KMS-11 (cell line): ENCODE data around the gene YWHAH.

Experiments used
- H2AFZ ChIP-seq: fragments of 200-600 bp; sonication (generic); 2 replicates; pipeline ENCODE4 v1.6.1; 2016; ENCODE audit warnings: antibody characterized with exemption, mixed run types, low read depth
- H3K27ac ChIP-seq: fragments of 200-600 bp; sonication (generic); 2 replicates; pipeline ENCODE4 v1.6.1; 2016; ENCODE audit warnings: mild to moderate bottlenecking, mixed run types
- H3K27me3 ChIP-seq: fragments of 200-600 bp; sonication (generic); 2 replicates; pipeline ENCODE4 v1.6.1; 2017; ENCODE audit warnings: mild to moderate bottlenecking, low read depth, mixed run types, moderate library complexity; ENCODE audit not compliant: insufficient read depth
- H3K36me3 ChIP-seq: fragments of 200-600 bp; sonication (generic); 2 replicates; pipeline ENCODE4 v1.6.1; 2017; ENCODE audit warnings: mild to moderate bottlenecking, mixed run types; ENCODE audit not compliant: insufficient read depth
- H3K4me1 ChIP-seq: fragments of 200-600 bp; sonication (generic); 2 replicates; pipeline ENCODE4 v1.6.1; 2016; ENCODE audit warnings: mild to moderate bottlenecking, low read depth, mixed run types; ENCODE audit not compliant: poor library complexity, severe bottlenecking
- H3K4me2 ChIP-seq: fragments of 200-600 bp; sonication (generic); 2 replicates; pipeline ENCODE4 v1.7.0; 2016; ENCODE audit warnings: mild to moderate bottlenecking, mixed run types
- H3K4me3 ChIP-seq: fragments of 200-600 bp; sonication (generic); IDR thresholded peaks from 2 replicates; pipeline ENCODE4 v1.6.1; 2017; ENCODE audit warnings: low read depth, low read length, mixed read lengths; ENCODE audit not compliant: insufficient read depth
- H3K79me2 ChIP-seq: fragments of 200-600 bp; sonication (generic); 2 replicates; pipeline ENCODE4 v1.6.1; 2016; ENCODE audit warnings: low read depth, mixed run types; ENCODE audit not compliant: insufficient read depth
- H3K9ac ChIP-seq: fragments of 200-600 bp; sonication (generic); 2 replicates; pipeline ENCODE4 v1.6.1; 2016; ENCODE audit warnings: mild to moderate bottlenecking, mixed run types
- H4K20me1 ChIP-seq: fragments of 200-600 bp; sonication (generic); 2 replicates; pipeline ENCODE4 v1.6.1; 2016; ENCODE audit warnings: mild to moderate bottlenecking, mixed run types; ENCODE audit not compliant: insufficient read depth
- CTCF ChIP-seq: fragments of 200-600 bp; sonication (generic); conservative IDR thresholded peaks from 2 replicates; pipeline ENCODE4 v1.6.1; 2017; ENCODE audit warnings: low read depth, mild to moderate bottlenecking, antibody characterized with exemption, low read length, moderate library complexity, mixed read lengths

The YWHAH gene

GRCh38 chr22:31933406-31933805, 10.9 kb upstream of the YWHAH start:
- no peaks in the 10 kb centered on the region for H3K79me2 ChIP-seq
- no peaks in the 10 kb centered on the region for H3K27me3 ChIP-seq
- H3K36me3 ChIP-seq = no peaks in the 10 kb centered on the region
- TF ChIP-seq CTCF = no peak
- no peak overlapping the region for H3K27ac ChIP-seq
- H3K9ac ChIP-seq = no peak overlapping the region
- no peak overlapping the region for H2AFZ ChIP-seq
- no peaks in the 10 kb centered on the region for H4K20me1 ChIP-seq
- H3K4me2 ChIP-seq = no peak overlapping the region
- no peak overlapping the region for H3K4me3 ChIP-seq
- H3K4me1 ChIP-seq = no peaks in the 10 kb centered on the region

- no peak overlapping the region for H3K4me2 ChIP-seq
- no peaks in the 10 kb centered on the region for H3K79me2 ChIP-seq
- no peaks in the 10 kb centered on the region for H3K27me3 ChIP-seq
- no peak for TF ChIP-seq CTCF
- no peaks in the 10 kb centered on the region for H3K4me1 ChIP-seq
- no peak overlapping the region for H2AFZ ChIP-seq
- H3K4me3 ChIP-seq = no peak overlapping the region
- H3K27ac ChIP-seq = no peak overlapping the region
- no peaks in the 10 kb centered on the region for H3K36me3 ChIP-seq
- no peak overlapping the region for H3K9ac ChIP-seq
- no peaks in the 10 kb centered on the region for H4K20me1 ChIP-seq
These were observed 10.4 kb upstream of the YWHAH start for GRCh38 chr22:31933816-31934482.

- Histone ChIP-seq H3K27ac (no peak overlapping the region), H4K20me1 (no peaks in the 10 kb centered on the region), H3K4me3 (no peak overlapping the region), H3K36me3 (no peaks in the 10 kb centered on the region), H3K4me1 (no peaks in the 10 kb centered on the region), H3K4me2 (no peak overlapping the region), H3K27me3 (no peaks in the 10 kb centered on the region), H3K9ac (no peak overlapping the region), H3K79me2 (no peaks in the 10 kb centered on the region), H2AFZ (no peak overlapping the region)
- TF ChIP-seq CTCF = no peak
These were observed 8.2 kb upstream of the YWHAH start for GRCh38 chr22:31935961-31936635.

GRCh38 chr22:31937341-31937740, 7.0 kb upstream of the YWHAH start:
- H3K36me3 ChIP-seq = no peaks in the 10 kb centered on the region
- H3K27me3 ChIP-seq = no peaks in the 10 kb centered on the region
- H3K4me2 ChIP-seq = no peak overlapping the region
- no peak overlapping the region for H3K4me3 ChIP-seq
- TF ChIP-seq CTCF = no peak
- no peaks in the 10 kb centered on the region for H3K79me2 ChIP-seq
- H3K9ac ChIP-seq = no peak overlapping the region
- no peaks in the 10 kb centered on the region for H4K20me1 ChIP-seq
- no peak overlapping the region for H2AFZ ChIP-seq
- no peaks in the 10 kb centered on the region for H3K4me1 ChIP-seq
- no peak overlapping the region for H3K27ac ChIP-seq
